ENCODE measurements around the gene CRELD1. TPM values are rescaled to one million over a fixed set of nuclear protein-coding genes. Genes with fewer than 3 reads are reported as not detected.

The CRELD1 gene
- total and polyA plus RNA-seq, 9 of the 15 experiments (the other 6 are each of a cell fraction or from before 2014, with no cell fraction given) = 3.3 to 25.8 (median 16.5) TPM

DNA sequence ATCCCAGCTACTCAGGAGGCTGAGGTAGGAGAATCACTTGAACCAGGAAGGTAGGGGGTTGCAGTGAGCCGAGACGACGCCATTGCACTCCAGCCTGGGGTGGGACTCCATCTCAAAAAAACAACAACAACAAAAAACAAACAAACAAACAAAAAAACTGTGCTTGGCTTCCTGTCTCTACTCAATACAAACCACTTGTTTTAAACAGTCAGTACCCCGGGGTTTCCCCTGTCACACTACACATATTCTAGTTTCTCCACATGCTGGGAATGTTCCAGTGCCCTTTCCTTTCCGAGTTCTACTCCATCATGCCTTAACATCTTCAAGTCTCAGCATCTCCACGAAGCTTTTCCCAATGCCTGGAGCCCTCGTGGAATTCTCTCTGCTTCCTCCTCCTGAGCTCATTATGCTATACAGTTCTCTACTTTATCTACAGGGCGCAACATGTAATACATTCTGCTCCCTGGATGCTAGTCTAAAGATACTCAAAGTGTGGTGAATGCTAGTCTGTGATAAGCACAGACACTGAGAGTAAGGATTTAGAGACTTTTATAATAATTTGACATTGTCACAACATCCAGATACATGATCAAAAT lies 45.2 kb downstream of the CRELD1 start (continued):
- TF ChIP-seq ZNF584 (CRISPR knock-in tag; IDR thresholded peaks at IDR 0.05; ENCODE audit: low read depth) = no peak
- no peak for TF ChIP-seq ELF2 (CRISPR knock-in tag; IDR thresholded peaks at IDR 0.05)
- TF ChIP-seq KDM2B (CRISPR knock-in tag; IDR thresholded peaks at IDR 0.05) = 0 out of 2 replicates have a peak, but pooled peaks have one; percentile 17
- no peak for TF ChIP-seq RBM14 (IDR thresholded peaks at IDR 0.05; ENCODE audit: borderline replicate concordance, insufficient read depth, low read depth, low read length)
- no peak for TF ChIP-seq ZNF75A (CRISPR knock-in tag; IDR thresholded peaks at IDR 0.05)
- TF ChIP-seq, protein P1, sequence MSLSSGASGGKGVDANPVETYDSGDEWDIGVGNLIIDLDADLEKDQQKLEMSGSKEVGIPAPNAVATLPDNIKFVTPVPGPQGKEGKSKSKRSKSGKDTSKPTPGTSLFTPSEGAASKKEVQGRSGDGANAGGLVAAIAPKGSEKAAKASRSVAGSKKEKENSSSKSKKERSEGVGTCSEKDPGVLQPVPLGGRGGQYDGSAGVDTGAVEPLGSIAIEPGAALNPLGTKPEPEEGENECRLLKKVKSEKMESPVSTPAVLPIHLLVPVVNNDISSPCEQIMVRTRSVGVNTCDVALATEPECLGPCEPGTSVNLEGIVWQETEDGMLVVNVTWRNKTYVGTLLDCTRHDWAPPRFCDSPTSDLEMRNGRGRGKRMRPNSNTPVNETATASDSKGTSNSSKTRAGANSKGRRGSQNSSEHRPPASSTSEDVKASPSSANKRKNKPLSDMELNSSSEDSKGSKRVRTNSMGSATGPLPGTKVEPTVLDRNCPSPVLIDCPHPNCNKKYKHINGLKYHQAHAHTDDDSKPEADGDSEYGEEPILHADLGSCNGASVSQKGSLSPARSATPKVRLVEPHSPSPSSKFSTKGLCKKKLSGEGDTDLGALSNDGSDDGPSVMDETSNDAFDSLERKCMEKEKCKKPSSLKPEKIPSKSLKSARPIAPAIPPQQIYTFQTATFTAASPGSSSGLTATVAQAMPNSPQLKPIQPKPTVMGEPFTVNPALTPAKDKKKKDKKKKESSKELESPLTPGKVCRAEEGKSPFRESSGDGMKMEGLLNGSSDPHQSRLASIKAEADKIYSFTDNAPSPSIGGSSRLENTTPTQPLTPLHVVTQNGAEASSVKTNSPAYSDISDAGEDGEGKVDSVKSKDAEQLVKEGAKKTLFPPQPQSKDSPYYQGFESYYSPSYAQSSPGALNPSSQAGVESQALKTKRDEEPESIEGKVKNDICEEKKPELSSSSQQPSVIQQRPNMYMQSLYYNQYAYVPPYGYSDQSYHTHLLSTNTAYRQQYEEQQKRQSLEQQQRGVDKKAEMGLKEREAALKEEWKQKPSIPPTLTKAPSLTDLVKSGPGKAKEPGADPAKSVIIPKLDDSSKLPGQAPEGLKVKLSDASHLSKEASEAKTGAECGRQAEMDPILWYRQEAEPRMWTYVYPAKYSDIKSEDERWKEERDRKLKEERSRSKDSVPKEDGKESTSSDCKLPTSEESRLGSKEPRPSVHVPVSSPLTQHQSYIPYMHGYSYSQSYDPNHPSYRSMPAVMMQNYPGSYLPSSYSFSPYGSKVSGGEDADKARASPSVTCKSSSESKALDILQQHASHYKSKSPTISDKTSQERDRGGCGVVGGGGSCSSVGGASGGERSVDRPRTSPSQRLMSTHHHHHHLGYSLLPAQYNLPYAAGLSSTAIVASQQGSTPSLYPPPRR (CRISPR knock-in tag; IDR thresholded peaks at IDR 0.05; ENCODE audit: borderline replicate concordance) = no peak
- no peak for TF ChIP-seq SMAD1 (IDR thresholded peaks at IDR 0.05; ENCODE audit: low read depth, low read length, partially characterized antibody)
- TF ChIP-seq KLF6 (CRISPR knock-in tag; IDR thresholded peaks at IDR 0.05; ENCODE audit: borderline replicate concordance) = no peak
- no peak for TF ChIP-seq ZFX (CRISPR knock-in tag; IDR thresholded peaks at IDR 0.05)
- no peak for TF ChIP-seq CBX5 (IDR thresholded peaks at IDR 0.05; ENCODE audit: borderline replicate concordance, low read depth)
- TF ChIP-seq ESRRA (IDR thresholded peaks at IDR 0.05; ENCODE audit: borderline replicate concordance, low read depth) = no peak
- TF ChIP-seq, protein P2, sequence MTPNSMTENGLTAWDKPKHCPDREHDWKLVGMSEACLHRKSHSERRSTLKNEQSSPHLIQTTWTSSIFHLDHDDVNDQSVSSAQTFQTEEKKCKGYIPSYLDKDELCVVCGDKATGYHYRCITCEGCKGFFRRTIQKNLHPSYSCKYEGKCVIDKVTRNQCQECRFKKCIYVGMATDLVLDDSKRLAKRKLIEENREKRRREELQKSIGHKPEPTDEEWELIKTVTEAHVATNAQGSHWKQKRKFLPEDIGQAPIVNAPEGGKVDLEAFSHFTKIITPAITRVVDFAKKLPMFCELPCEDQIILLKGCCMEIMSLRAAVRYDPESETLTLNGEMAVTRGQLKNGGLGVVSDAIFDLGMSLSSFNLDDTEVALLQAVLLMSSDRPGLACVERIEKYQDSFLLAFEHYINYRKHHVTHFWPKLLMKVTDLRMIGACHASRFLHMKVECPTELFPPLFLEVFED (CRISPR knock-in tag; conservative IDR thresholded peaks at IDR 0.05) = no peak
- TF ChIP-seq SMARCA5 (IDR thresholded peaks at IDR 0.05) = no peak
- TF ChIP-seq HMG20B (CRISPR knock-in tag; IDR thresholded peaks at IDR 0.05) = no peak
- TF ChIP-seq, protein P3, sequence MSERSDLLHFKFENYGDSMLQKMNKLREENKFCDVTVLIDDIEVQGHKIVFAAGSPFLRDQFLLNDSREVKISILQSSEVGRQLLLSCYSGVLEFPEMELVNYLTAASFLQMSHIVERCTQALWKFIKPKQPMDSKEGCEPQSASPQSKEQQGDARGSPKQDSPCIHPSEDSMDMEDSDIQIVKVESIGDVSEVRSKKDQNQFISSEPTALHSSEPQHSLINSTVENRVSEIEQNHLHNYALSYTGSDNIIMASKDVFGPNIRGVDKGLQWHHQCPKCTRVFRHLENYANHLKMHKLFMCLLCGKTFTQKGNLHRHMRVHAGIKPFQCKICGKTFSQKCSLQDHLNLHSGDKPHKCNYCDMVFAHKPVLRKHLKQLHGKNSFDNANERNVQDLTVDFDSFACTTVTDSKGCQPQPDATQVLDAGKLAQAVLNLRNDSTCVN (CRISPR knock-in tag; IDR thresholded peaks at IDR 0.05) = peak; percentile 32; the same call in 1 of the 2 replicates
- TF ChIP-seq ZNF384 (IDR thresholded peaks at IDR 0.05; ENCODE audit: low read depth, low read length) = peak; percentile 8; the same call in 1 of the 2 replicates
- no peak for TF ChIP-seq ZNF232 (CRISPR knock-in tag; IDR thresholded peaks at IDR 0.05)
- TF ChIP-seq HEY1 (CRISPR knock-in tag; IDR thresholded peaks at IDR 0.05; ENCODE audit: borderline replicate concordance) = no peak
- TF ChIP-seq MTA2 (IDR thresholded peaks at IDR 0.05; ENCODE audit: low read depth) = peak; percentile 91
- no peak for TF ChIP-seq U2AF1 (optimal IDR thresholded peaks at IDR 0.05; ENCODE audit: low read depth, low read length)
- TF ChIP-seq GTF2F1 (IDR thresholded peaks at IDR 0.05; ENCODE audit: low read depth, low read length) = no peak
- TF ChIP-seq NR1H2 (CRISPR knock-in tag; IDR thresholded peaks at IDR 0.05) = no peak
